Adrenal gland (tissue), 12 donors: Measurements from ENCODE around the gene KCNS1. TPM values are rescaled to one million over a fixed set of nuclear protein-coding genes. Genes with fewer than 3 reads are reported as not detected.

Experiments
- DNase-seq, 7 donors: peaks; one replicate each; pipeline ENCODE4 v3.0.0-alpha.2; 2019 to 2020
- H3K27ac ChIP-seq, 5 donors: fragments of 200-600 bp; sonication (generic) in 4 of 5; 1 replicate in 3 of 5; 2 replicates in 2 of 5; pipeline versions ENCODE4 v1.5.1 to v1.8.0; 2016 to 2020; ENCODE audit warnings: mild to moderate bottlenecking in 1 of 5
- H3K27me3 ChIP-seq: fragments of 200-600 bp; 2 replicates; pipeline ENCODE4 v1.8.0; 2021
- H3K36me3 ChIP-seq, 2 donors: fragments of 200-600 bp; replicated peaks in 1 of 2; 1 replicate in 1 of 2; 2 replicates in 1 of 2; pipeline versions ENCODE4 v1.5.1 to v1.8.0; 2018 to 2022
- H3K4me1 ChIP-seq, 2 donors: fragments of 200-600 bp; replicated peaks in 1 of 2; 1 replicate in 1 of 2; 2 replicates in 1 of 2; pipeline versions ENCODE4 v1.5.1 to v1.8.0; 2018 to 2021
- H3K4me3 ChIP-seq, 4 donors: fragments of 200-600 bp; sonication (generic) in 3 of 4; one replicate each; pipeline ENCODE4 v1.5.1; 2016 to 2018
- H3K9me3 ChIP-seq, 3 donors: fragments of 200-600 bp; sonication (generic) in 1 of 3; replicated peaks in 1 of 3; 1 replicate in 2 of 3; 2 replicates in 1 of 3; pipeline versions ENCODE4 v1.5.1 to v1.8.0; 2016 to 2021
- POLR2A ChIP-seq, 2 donors: fragments of 450-650 bp; IDR thresholded peaks; one replicate each; pipeline ENCODE4 v1.6.1; 2017; ENCODE audit warnings: antibody characterized with exemption in 2 of 2, mild to moderate bottlenecking in 2 of 2, moderate library complexity in 1 of 2
- WGBS, 4 donors: extraction: QIAGEN DNeasy Blood & Tissue Kit in 2 of 4; methylation state at CpG; one replicate each; pipeline versions ENCODE4 v1.1.5 to v1.1.7; 2013 to 2017; 5-methylcytosine and 5-hydroxymethylcytosine counted together
- intact Hi-C, 2 donors: fragments of 100-400 bp; cut with DNase I; formaldehyde crosslinking; loops; one replicate each; pipeline versions ENCODE4 v1.14.1 to v1.15.0; 2022 to 2023
- polyA plus RNA-seq, 3 donors: library from polyadenylated mRNA; stranded (reverse); fragments of 200-250 nt in 2 of 3; fragments of 350-450 nt in 1 of 3; fragmentation: Illumina TruSeq in 1 of 3; extraction: RNeasy Lipid Tissue Mini Kit (QIAGEN cat#74804) in 1 of 3; gene quantifications; one replicate each; pipeline ENCODE4 v1.2.3, GENCODE V29; 2013 to 2014
- total RNA-seq, 9 donors: library from RNA; depleted of rRNA in 4 of 9; stranded (reverse); fragments of >200 nt in 4 of 9; fragments of 120-200 nt in 1 of 9; fragmentation: NEBNext Ultra II Directional in 1 of 9; extraction: Animal tissue kit (Norgen Biotek cat#: 25700) in 1 of 9; gene quantifications; one replicate each; pipeline versions ENCODE4 v1.1.0 to v1.2.4, GENCODE V29; 2013 to 2023
- TF ChIP-seq, protein P1 (sequence below), 6 experiments: fragments of 450-650 bp in 4 of 6; fragments of 200-600 bp in 2 of 6; sonication (generic) in 1 of 6; IDR thresholded peaks; 1 replicate in 5 of 6; 2 replicates in 1 of 6; pipeline versions ENCODE4 v1.5.1 to v1.8.0; 2016 to 2021; ENCODE audit warnings: antibody characterized with exemption in 6 of 6, mild to moderate bottlenecking in 2 of 6, moderate library complexity in 1 of 6
- donor health status: healthy with polysubstance abuse.
- donor health status: Bipolar disorder and iron deficiency.
- donor health status: DM: yes; HTN: yes; CAD: no.
- donor health status: DM: no; HTN: no; CAD: no.
- donor health status: DM: no; HTN: no; CAD: no.
- donor health status: DM: yes; HTN: yes; CAD: no.

The KCNS1 gene
- total and polyA plus RNA-seq, 12 donors = 0.21 to 3.7 (median 0.42) TPM

DNA sequence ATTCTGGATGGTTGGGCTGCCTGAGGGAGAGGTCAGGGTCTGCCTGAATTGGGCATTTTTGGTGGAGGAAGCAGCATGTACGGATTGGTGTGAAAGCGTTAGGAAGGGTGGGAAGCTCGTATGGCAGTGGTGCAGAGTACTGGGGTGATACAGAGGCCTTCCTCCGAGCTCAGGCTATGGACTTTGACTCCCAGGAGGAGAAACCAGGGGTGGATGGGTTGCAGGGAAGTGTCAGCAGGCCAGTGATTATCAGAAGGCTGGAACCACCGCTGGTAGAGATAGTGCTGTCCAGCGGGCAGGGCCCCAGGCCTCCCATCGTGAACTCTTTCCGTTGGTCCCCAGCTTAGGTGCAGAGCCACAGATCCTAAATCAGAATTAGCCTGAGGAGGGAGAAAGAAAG, 8.7 kb upstream of the KCNS1 start:
- Histone ChIP-seq H3K27me3 (peaks cover 4% of the 10 kb centered on the region), H3K4me1 (no peaks in the 10 kb centered on the region), H3K27ac (no peak overlapping the region), H3K36me3 (no peaks in the 10 kb centered on the region), H3K9me3 (no peaks in the 10 kb centered on the region), H3K4me3 (no peak overlapping the region)
- WGBS, 4 donors = 82 to 92% (median 86%) methylated on average over 6 to 8 of the region's 8 CpGs
- intact Hi-C loops = loop anchor here in 1 of 2 donors (10.0 kb wide), 2 partner anchors 95 to 175 kb away; no protein-coding TSS in a partner anchor
- DNase-seq = no peak
- no peak for TF ChIP-seq POLR2A (IDR thresholded peaks at IDR 0.05)
- TF ChIP-seq, protein P1, sequence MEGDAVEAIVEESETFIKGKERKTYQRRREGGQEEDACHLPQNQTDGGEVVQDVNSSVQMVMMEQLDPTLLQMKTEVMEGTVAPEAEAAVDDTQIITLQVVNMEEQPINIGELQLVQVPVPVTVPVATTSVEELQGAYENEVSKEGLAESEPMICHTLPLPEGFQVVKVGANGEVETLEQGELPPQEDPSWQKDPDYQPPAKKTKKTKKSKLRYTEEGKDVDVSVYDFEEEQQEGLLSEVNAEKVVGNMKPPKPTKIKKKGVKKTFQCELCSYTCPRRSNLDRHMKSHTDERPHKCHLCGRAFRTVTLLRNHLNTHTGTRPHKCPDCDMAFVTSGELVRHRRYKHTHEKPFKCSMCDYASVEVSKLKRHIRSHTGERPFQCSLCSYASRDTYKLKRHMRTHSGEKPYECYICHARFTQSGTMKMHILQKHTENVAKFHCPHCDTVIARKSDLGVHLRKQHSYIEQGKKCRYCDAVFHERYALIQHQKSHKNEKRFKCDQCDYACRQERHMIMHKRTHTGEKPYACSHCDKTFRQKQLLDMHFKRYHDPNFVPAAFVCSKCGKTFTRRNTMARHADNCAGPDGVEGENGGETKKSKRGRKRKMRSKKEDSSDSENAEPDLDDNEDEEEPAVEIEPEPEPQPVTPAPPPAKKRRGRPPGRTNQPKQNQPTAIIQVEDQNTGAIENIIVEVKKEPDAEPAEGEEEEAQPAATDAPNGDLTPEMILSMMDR (IDR thresholded peaks at IDR 0.05) = no peak

DNA sequence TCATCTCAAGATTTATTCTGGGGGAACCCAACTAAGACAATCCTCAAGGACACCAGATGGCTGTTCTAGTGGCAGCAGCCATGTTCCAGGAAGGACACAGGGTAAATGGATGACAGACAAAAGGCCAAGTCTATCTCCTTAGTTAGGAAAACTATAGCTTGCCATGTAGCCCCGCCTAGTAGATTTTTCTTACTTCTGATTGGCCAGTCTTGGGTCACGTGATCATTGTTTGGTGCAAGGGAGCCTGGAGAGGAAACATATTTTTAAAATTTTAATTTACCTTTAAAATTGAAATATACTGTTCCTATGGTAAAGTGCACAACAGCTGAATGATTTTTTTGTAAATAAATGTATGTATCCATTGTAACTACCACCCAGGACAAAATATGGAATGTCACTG, 4.4 kb upstream of the KCNS1 start:
- DNase-seq = no peak
- Histone ChIP-seq H3K4me1 (peaks cover 0 to 5% of the 10 kb centered on the region in 2 donors), H3K36me3 (no peaks in the 10 kb centered on the region), H3K4me3 (no peak overlapping the region), H3K27ac (no peak overlapping the region), H3K9me3 (no peaks in the 10 kb centered on the region), H3K27me3 (peaks cover 9% of the 10 kb centered on the region)
- TF ChIP-seq, protein P1 (IDR thresholded peaks at IDR 0.05) = no peak
- no peak for TF ChIP-seq POLR2A (IDR thresholded peaks at IDR 0.05)
- 88 to 93% (median 92%) methylated on average over 2 of the region's 2 CpGs for WGBS, 4 donors
- intact Hi-C loops = loop anchor here in 1 of 2 donors (10.0 kb wide), 1 partner anchor 179 kb away; no protein-coding TSS in a partner anchor

DNA sequence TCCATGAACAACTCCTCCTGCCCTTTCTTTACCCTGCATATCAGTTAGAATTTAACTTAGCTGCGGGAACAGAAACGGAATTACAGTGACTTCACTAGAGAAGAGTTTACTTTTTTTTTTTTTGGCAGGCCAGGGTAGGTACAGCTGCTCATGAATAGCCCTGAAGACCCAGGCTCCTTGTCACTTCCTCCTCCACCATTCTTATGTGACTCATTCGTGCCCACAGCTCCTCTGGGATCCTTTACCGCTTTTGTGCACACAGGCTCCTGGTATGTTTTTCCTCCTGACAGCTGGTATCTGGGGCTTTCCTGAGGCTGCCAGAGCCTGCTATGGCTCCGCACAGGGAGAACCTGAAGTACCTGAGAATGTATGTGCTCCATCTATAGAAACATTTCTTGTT, 3.9 kb upstream of the KCNS1 start:
- no peak overlapping the region for H3K27ac ChIP-seq

DNA sequence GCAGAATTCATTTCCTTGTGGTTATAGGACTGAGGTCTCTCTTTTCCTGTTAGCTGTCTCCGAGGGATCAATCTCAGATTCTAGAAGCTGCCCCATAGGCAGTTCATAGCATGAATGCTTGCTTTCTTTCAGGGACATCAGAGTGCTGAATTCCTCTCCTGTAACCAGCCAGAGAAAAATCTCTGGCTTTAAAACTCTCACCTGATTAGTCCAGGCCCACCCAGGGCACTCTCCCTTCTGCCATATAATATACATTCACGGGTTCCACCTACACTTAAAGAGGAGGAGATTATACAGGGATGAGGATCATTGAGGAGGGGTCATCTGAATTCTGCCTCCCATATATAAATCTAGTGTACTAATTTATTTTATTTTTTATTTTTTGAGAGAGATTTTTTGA, 2.1 kb upstream of the KCNS1 start:
- Histone ChIP-seq H3K27ac (no peak overlapping the region), H3K36me3 (no peaks in the 10 kb centered on the region), H3K27me3 (peaks cover 19% of the 10 kb centered on the region), H3K9me3 (no peaks in the 10 kb centered on the region), H3K4me3 (no peak overlapping the region), H3K4me1 (peaks cover 0 to 8% of the 10 kb centered on the region in 2 donors)
- intact Hi-C loops = loop anchor here in 1 of 2 donors (10.0 kb wide), 1 partner anchor 182 kb away; no protein-coding TSS in a partner anchor
- WGBS, 4 donors = 76 to 91% (median 81%) methylated on average over 2 of the region's 2 CpGs
- TF ChIP-seq POLR2A (IDR thresholded peaks at IDR 0.05) = no peak
- TF ChIP-seq, protein P1 (IDR thresholded peaks at IDR 0.05) = no peak
- DNase-seq = no peak

More for the DNA sequence above, 3.9 kb upstream of the KCNS1 start:
- intact Hi-C loops = loop anchor here in 1 of 2 donors (10.0 kb wide), 1 partner anchor 180 kb away; no protein-coding TSS in a partner anchor
- no peak overlapping the region for H3K4me3 ChIP-seq
- 74 to 92% (median 79%) methylated on average over 5 of the region's 5 CpGs for WGBS, 4 donors
- DNase-seq = no peak
- H3K4me1 ChIP-seq = peaks cover 0 to 5% of the 10 kb centered on the region in 2 donors
- peaks cover 10% of the 10 kb centered on the region for H3K27me3 ChIP-seq
- TF ChIP-seq, protein P1 (IDR thresholded peaks at IDR 0.05) = no peak
- no peak for TF ChIP-seq POLR2A (IDR thresholded peaks at IDR 0.05)
- no peaks in the 10 kb centered on the region for H3K9me3 ChIP-seq
- H3K36me3 ChIP-seq = no peaks in the 10 kb centered on the region
